Epithelial cell of proximal tubule (primary cell): ENCODE data around the gene PLOD2. TPM values are rescaled to one million over a fixed set of nuclear protein-coding genes. Genes with fewer than 3 reads are reported as not detected.

Experiments
- DNase-seq: peaks from one replicate; pipeline ENCODE4 v3.0.0-alpha.2; 2011; ENCODE audit warnings: low read depth
- H3K4me3 ChIP-seq: 2 replicates; pipeline ENCODE4 v1.5.1; 2011; ENCODE audit warnings: low read depth, mild to moderate bottlenecking, low read length
- CTCF ChIP-seq: conservative IDR thresholded peaks from 2 replicates; pipeline ENCODE4 v1.5.1; 2012; ENCODE audit warnings: low read depth, mild to moderate bottlenecking, low read length
- total RNA-seq: library from RNA; depleted of rRNA; stranded (reverse); fragments of >200 nt; gene quantifications from 2 replicates; pipeline ENCODE4 v1.2.3, GENCODE V29; 2015

PLOD2 gene
- total RNA-seq, 1 donor from 2014 or later = 82.6 TPM

GRCh38 chr3:146099316-146099715, 61.7 kb downstream of the PLOD2 start:
- H3K4me3 ChIP-seq = no peak overlapping the region
- no peak for TF ChIP-seq CTCF
- no peak for DNase-seq

DNA sequence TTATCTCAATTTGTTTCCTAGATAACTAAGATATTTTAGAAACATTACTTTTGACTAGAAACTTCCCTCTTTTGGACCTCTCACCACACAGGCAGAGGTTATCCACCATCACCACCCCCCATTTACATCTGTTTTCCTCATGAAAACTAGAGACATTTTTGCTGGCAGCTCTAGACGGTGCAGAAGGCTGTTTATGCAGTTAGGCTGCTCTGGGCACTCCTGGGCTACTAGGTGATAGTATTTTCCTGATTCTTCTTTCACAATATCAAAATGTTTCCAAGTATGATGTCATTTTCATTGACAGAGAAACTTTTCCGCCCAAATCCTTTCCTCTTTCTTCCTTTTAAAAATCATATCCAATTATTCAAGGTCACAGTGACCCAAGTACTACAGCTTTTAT, 67.1 kb downstream of the PLOD2 start:
- no peak for DNase-seq
- TF ChIP-seq CTCF = no peak
- no peak overlapping the region for H3K4me3 ChIP-seq

DNA sequence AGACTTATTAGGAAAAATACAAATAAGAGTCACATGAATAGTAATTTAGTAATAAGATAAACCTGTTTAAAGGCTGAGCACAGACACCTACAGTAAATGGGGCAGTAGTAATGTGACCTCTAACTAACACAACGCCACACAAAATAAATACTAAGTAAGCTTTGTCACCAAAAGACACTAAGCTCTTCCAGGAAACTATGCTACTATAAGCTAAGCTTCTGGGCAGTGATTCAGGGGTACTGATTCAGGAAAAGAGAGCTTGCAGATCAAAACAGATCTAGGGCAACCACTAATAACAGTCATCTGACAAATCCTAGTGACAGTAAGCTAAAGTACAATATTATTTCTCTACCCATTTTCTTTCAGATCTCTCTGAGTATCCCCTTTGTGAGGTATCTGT, 68.8 kb downstream of the PLOD2 start:
- no peak for TF ChIP-seq CTCF
- no peak overlapping the region for H3K4me3 ChIP-seq
- peak; percentile 16 for DNase-seq

- no peak for TF ChIP-seq CTCF
- no peak for DNase-seq
Measured at GRCh38 chr3:146091397-146091796, 69.6 kb downstream of the PLOD2 start.

DNA sequence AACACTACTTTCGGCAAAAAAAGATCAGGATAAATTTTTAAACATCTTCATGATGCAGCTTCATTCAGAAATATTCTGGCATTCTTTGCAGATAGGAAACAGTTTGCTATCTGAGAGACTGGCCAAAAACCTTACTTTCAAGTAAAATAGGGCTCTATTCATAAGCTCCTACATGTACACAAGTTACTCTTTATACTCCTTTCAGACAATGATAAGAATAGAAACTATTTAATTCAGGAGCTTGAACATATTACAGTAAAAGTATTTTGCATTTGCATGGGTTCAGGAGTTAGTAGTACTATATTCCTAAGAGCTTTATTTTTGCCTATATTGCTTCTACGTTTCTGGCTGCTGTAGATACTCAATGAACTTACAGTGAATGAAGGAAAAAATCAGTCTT, 70.5 kb downstream of the PLOD2 start:
- no peak overlapping the region for H3K4me3 ChIP-seq
- no peak for TF ChIP-seq CTCF
- DNase-seq = no peak

More at GRCh38 chr3:146091397-146091796, 69.6 kb downstream of the PLOD2 start:
- H3K4me3 ChIP-seq = no peak overlapping the region

GRCh38 chr3:146088840-146089239, 72.1 kb downstream of the PLOD2 start:
- no peak overlapping the region for H3K4me3 ChIP-seq
- no peak for TF ChIP-seq CTCF
- no peak for DNase-seq

GRCh38 chr3:146087116-146087515, 73.9 kb downstream of the PLOD2 start:
- TF ChIP-seq CTCF = no peak
- DNase-seq = no peak
- no peak overlapping the region for H3K4me3 ChIP-seq
